Nasal cavity respiratory epithelium epithelial cell of viscerocranial mucosa (primary cell): Measurements from ENCODE around the gene CRYAB. TPM values are rescaled to one million over a fixed set of nuclear protein-coding genes. Genes with fewer than 3 reads are reported as not detected.

Source experiments
- total RNA-seq: library from RNA; depleted of rRNA; stranded (reverse); fragments of >200 nt; gene quantifications from 2 replicates; pipeline ENCODE4 v1.2.3, GENCODE V29; 2014

The CRYAB gene, protein sequence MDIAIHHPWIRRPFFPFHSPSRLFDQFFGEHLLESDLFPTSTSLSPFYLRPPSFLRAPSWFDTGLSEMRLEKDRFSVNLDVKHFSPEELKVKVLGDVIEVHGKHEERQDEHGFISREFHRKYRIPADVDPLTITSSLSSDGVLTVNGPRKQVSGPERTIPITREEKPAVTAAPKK
- total RNA-seq: 1.0 and 13.2 TPM in 2 replicates

DNA sequence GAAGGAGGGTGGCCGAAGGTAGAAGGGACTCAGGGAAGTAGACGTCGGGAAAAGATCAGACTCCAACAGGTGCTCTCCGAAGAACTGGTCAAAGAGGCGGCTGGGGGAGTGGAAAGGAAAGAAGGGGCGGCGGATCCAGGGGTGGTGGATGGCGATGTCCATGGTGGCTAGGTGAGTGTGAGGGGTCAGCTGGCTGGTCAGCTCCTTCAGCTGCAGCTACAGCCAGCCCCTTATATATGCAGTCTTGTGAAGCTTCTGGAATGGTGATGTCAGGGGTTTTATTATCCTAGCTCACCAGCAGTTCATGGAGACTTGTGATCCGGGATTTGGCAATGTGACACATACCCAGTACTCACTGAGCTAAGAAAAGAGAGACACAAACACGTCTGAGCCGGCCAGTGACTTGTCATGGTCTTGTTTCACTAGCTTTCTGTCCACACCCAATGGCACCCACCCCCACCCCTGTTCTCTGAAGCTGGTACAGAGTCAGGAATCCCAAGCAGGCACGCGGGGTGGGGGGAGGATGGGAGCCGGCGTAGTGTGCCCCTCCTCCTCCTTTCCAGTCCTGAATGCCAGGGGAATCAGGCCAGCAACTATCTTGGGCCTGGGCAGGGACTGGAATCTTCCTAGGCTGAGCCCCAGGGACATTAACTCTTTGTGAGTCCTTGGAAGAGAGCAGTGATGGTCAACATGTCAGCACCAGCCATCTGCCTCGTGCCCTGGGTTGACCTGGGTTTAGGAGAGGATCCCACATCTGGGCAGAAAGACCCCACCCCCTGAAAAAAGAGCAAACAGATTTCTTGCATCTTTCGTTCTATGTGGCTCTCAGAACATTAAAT is at the start of gene CRYAB:
Gene CRYAB, minus strand, starts transcription at position 208 of the 839 bp plus-strand sequence. Its CDS starts 46 bp downstream, at position 162.

DNA sequence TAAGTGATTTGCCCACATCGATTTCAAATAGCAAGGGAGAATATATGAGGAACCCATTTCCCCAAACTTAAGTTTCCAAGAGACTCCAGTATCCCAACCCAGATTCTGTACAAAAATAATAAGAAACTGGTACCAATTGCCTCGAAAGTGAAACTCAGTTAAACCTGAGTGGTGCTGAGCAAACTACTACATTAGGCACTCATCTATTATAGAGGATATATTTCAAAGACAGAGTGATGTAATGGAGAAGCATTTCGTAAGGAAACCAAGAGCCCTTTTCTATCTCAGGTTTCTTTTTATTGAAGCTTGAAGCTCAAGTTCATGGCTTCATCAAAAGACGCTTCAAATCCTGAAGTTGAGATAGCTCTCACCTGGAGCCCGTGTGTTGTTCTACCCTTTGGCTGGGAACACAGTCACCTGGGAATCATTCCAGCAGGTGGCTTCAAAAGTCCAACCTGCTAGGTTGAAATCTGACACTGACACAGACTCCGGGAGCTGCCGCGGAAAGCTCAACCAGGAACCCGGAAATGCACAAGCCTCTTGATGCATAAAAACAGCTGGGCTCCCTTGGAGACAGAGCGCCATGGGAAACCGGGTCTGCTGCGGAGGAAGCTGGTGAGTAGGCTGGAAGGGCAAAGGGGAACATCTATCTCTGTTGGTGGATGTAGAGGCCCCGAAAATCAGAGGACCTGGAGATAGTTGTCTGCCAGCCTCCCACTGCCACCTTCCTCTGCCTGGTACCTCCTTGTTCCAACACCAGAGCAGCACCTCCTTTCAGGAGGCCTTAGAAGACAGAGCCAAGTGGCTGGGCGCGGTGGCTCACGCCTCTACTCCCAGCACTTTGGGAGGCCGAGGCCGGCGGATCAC is 7.1 kb upstream of the CRYAB start, which contains the start of gene C11orf52:
Gene C11orf52, plus strand, starts transcription at position 524 of the 867 bp plus-strand sequence. Its CDS starts 60 bp downstream, at position 584.

DNA sequence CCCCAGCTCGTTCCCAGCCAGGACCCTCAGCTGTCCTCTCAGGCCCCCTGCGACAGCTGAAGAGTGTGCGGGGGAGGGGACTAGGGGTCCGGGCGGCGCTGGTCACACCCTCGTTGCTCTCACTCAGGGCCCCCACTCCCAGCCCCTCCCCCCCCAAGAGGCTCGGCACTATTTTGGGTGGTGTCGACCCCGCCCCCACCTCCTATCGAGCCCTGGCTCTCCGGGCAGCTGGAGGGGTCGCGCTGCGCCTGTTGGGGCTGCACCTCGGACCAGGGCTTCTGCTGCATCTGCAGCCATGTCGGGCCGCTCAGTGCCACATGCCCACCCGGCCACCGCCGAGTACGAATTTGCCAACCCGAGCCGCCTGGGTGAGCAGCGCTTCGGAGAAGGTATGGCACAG is 965 bp upstream of the CRYAB start, which contains the start of gene HSPB2:
Gene HSPB2, plus strand, starts transcription at position 200 of the 400 bp plus-strand sequence. Its CDS starts 96 bp downstream, at position 296.

DNA sequence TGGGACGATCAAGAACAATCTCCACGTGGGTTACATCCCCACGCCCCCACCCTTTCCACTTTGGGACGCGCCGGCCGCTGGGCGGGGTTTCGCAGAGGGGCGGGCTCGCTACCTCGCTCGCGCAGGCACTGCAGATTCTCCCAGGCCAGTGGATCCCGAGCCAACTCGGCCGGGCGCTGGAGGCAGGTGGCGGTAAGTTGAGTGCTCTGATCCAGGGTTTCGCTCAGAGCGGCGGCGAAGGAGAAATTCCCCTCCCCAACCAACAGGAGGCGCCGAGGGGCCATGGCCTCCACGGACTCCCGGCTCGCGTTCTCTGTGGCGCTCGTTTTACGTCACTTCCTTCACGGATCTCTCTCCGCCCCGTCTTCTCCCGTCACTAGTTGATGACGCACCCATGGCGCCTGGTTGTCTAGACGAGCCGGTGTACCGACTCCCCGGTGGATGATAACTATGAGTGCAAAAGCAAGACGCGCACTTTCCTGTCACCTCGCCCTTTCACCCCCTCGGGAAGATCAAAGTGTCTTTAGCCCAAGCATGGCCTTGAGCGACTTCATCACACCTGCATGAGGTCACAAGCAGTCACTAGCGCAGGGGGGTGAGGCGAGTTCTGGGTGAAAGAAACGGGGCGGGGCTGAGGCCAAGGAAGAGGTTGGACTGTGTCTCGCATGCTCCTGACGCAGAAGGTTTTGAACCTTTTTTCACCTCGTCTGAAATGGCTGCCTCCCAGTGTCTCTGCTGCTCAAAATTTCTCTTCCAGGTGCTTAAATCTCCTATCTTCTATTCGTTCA is 32.5 kb downstream of the CRYAB start, which contains the start of the genes CFAP68 and FDXACB1:
Gene CFAP68, plus strand, starts transcription at position 693 of the 788 bp plus-strand sequence. Its CDS starts 20 bp downstream, at position 713.
Gene FDXACB1, minus strand, starts transcription at position 317 of the 788 bp plus-strand sequence. Its CDS starts 33 bp downstream, at position 284.

DNA sequence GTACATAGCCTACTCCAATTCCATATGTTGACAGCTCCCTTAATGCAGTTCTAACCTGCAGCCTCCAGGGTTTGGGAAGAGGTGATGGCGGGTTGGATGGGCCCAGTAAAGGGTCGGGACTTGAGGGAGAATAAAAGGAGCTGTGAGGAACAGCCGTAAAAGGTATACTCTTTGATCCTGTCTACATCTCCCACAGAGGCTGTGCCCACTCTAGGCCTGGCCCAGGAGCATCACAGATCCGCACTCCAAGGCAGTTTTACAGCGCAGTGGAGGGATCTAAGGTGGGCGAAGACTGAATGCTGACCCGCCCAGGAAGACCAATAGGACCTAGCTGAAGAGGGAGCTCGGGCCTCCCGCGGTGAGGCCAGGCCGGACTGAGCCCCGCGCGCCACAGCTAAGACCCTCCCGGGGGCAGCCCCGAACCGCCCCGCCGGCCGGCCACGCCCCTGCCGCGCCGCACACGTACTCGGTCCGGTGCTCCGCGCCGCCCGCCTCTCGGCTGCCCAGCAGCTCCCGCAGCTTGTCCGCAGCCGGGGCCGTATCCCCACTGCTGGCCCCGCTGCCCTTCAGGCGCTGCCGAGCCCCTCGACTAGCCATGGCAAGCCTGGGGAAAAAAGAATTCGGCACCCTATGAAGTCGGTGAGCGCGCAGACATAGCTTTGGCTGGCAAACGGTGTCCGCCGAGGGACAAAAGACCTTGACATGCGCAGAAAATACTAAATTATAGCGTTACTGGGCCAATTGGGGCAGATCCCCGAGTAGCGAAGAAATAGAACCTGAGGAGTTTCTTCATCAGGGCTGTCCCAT is 40.5 kb downstream of the CRYAB start, which contains the start of gene ALG9:
Gene ALG9, minus strand, starts transcription at position 696 of the 807 bp plus-strand sequence. Its CDS starts 99 bp downstream, at position 597.

Other genes starting within 250 kb of the CRYAB start
- gene PPP2R1B, start 145.4 kb downstream of the CRYAB start, total RNA-seq: 28.4 and 33.4 TPM in 2 replicates
- gene ALG9, start 40.2 kb downstream of the CRYAB start, total RNA-seq: 33.0 and 41.0 TPM in 2 replicates
- 2.1 and 2.4 TPM in 2 replicates for gene FDXACB1, start 32.6 kb downstream of the CRYAB start, total RNA-seq
- 15.9 and 21.2 TPM in 2 replicates for gene CFAP68, start 32.2 kb downstream of the CRYAB start, total RNA-seq
- not detected in 2 replicates for gene HSPB2, start 964 bp upstream of the CRYAB start, total RNA-seq
- gene C11orf52, start 7.1 kb upstream of the CRYAB start, total RNA-seq: 1.0 and 1.1 TPM in 2 replicates
- 16.5 and 20.2 TPM in 2 replicates for gene DIXDC1, start 25.6 kb upstream of the CRYAB start, total RNA-seq
- 34.2 and 39.6 TPM in 2 replicates for gene DLAT, start 113.6 kb upstream of the CRYAB start, total RNA-seq
- gene PIH1D2, start 162.2 kb upstream of the CRYAB start, total RNA-seq: 0.50 and 0.68 TPM in 2 replicates
- gene NKAPD1, start 162.5 kb upstream of the CRYAB start, total RNA-seq: 28.0 and 33.5 TPM in 2 replicates
- gene TIMM8B, start 175.0 kb upstream of the CRYAB start, total RNA-seq: 44.0 and 54.7 TPM in 2 replicates
- 140 and 215 TPM in 2 replicates for gene SDHD, start 175.1 kb upstream of the CRYAB start, total RNA-seq